Measurements from ENCODE around the gene FRMD3. TPM values are rescaled to one million over a fixed set of nuclear protein-coding genes. Genes with fewer than 3 reads are reported as not detected.

Gene FRMD3
- total RNA-seq (2022; extraction: Qiagen RNA extraction): 4.8 to 5.8 TPM (median 5.4 TPM) in 5 replicates

GRCh38 chr9:83538172-83538889, at the start of gene FRMD3:
Gene FRMD3, minus strand, starts transcription at chr9:83538401. Its CDS starts 170 bp downstream, at chr9:83538231.

Other genes with a start within 250 kb of the FRMD3 start
- 6.2 to 8.1 TPM (median 6.6 TPM) in 5 replicates for gene IDNK, start 84.7 kb upstream of the FRMD3 start, total RNA-seq (2022; extraction: Qiagen RNA extraction)
- 99.5 to 121 TPM (median 105 TPM) in 5 replicates for gene UBQLN1, start 169.6 kb upstream of the FRMD3 start, total RNA-seq (2022; extraction: Qiagen RNA extraction)

Measured in A549 treated with AZD2906 at 1 μM for 4 hours (cell line).